Measurements from ENCODE around the gene AJAP1.

DNA sequence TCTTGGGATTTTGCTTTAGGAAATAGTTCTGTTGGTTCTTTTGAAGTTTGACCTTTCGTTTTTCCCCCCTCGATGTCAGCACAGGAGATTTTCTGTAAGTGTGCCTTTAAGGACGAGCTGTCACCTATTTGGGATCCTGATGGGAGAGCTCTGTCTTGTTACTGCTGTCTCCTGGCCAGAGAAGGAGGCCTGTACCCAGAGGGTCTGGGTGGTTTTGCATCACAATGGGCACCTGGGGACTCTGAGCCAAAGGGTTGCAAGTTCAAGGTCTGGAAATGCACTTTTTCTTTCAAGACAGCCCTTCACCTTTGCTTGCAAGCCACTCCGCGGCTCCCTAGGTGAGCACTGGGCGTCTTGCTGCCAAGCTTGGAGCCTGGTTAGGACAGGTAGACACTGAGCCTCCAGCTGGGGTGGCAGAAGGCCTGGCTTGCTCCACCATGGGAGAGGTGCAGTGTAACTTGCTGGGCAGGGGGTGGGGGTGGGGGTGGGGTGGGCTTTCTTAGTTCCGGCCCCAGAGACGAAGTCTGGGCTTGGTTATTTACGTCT is 2.9 kb downstream of the AJAP1 start:
- TF ChIP-seq, protein P1, sequence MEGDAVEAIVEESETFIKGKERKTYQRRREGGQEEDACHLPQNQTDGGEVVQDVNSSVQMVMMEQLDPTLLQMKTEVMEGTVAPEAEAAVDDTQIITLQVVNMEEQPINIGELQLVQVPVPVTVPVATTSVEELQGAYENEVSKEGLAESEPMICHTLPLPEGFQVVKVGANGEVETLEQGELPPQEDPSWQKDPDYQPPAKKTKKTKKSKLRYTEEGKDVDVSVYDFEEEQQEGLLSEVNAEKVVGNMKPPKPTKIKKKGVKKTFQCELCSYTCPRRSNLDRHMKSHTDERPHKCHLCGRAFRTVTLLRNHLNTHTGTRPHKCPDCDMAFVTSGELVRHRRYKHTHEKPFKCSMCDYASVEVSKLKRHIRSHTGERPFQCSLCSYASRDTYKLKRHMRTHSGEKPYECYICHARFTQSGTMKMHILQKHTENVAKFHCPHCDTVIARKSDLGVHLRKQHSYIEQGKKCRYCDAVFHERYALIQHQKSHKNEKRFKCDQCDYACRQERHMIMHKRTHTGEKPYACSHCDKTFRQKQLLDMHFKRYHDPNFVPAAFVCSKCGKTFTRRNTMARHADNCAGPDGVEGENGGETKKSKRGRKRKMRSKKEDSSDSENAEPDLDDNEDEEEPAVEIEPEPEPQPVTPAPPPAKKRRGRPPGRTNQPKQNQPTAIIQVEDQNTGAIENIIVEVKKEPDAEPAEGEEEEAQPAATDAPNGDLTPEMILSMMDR (conservative IDR thresholded peaks at IDR 0.05 in 1 of 2, IDR thresholded peaks at IDR 0.05 in 1 of 2; ENCODE audit: low read depth in 1 of 2, low read length in 2 of 2), result no peak
- TF ChIP-seq EZH2 (IDR thresholded peaks at IDR 0.05; ENCODE audit: low read length, missing control alignments), result no peak

Measured in fibroblast of lung (primary cell).